ENCODE measurements around the gene SLC15A5. TPM values are rescaled to one million over a fixed set of nuclear protein-coding genes. Genes with fewer than 3 reads are reported as not detected.

Gene SLC15A5, protein sequence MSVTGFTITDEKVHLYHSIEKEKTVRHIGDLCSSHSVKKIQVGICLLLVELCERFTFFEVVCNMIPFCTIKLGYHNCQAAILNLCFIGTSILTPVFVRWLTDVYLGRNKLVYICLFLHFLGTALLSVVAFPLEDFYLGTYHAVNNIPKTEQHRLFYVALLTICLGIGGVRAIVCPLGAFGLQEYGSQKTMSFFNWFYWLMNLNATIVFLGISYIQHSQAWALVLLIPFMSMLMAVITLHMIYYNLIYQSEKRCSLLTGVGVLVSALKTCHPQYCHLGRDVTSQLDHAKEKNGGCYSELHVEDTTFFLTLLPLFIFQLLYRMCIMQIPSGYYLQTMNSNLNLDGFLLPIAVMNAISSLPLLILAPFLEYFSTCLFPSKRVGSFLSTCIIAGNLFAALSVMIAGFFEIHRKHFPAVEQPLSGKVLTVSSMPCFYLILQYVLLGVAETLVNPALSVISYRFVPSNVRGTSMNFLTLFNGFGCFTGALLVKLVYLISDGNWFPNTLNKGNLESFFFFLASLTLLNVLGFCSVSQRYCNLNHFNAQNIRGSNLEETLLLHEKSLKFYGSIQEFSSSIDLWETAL
- polyA plus RNA-seq (2012; ENCODE audit: insufficient read depth, insufficient read length, low read depth) = not detected

GRCh38 chr12:16277585-16277984, at the start of gene SLC15A5:
SLC15A5 (minus strand) TSS chr12:16277685; CDS start chr12:16277685, 0 bp downstream.
- Histone ChIP-seq H3K9me3 (no peaks in the 10 kb centered on the region), H3K36me3 (no peaks in the 10 kb centered on the region), H3K4me3 (ENCODE audit: low read depth, low read length) (no peak within 1 kb of the TSS), H3K27me3 (no peaks in the 10 kb centered on the region), H3K4me1 (no peaks in the 10 kb centered on the region)
- DNase-seq = no peak
- TF ChIP-seq CTCF (IDR thresholded peaks at IDR 0.05; ENCODE audit: low read depth, low read length) = no peak

DNA sequence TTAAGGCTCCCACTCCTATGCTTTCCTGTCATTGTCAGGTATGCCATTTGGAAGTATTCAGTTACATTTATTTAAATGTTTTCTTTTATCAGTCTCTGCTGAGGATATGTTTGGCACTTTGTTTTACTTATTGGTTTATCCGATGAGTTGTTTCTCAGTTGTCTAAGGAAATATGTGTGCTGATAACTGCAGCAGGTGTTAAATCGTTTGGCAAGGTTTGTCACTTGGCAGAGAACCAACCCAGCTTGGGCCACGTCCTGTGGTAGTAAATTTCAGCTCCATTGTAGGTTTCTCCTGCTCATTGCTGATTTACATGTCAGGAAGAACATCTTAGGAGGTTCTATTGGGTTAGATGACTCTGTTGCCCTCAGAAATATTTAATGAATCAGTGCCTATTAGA, 47.9 kb upstream of the SLC15A5 start:
- Histone ChIP-seq H3K9me3 (no peaks in the 10 kb centered on the region), H3K4me3 (ENCODE audit: low read depth, low read length) (no peak overlapping the region), H3K27me3 (no peaks in the 10 kb centered on the region), H3K36me3 (no peaks in the 10 kb centered on the region), H3K4me1 (no peaks in the 10 kb centered on the region)
- DNase-seq = no peak
- TF ChIP-seq CTCF (IDR thresholded peaks at IDR 0.05; ENCODE audit: low read depth, low read length) = no peak

GRCh38 chr12:16324772-16325171, 47.3 kb upstream of the SLC15A5 start:
- H3K9me3 ChIP-seq = no peaks in the 10 kb centered on the region
- H3K4me3 ChIP-seq (ENCODE audit: low read depth, low read length) = no peak overlapping the region
- DNase-seq = no peak
- TF ChIP-seq CTCF (IDR thresholded peaks at IDR 0.05; ENCODE audit: low read depth, low read length) = no peak
- H3K4me1 ChIP-seq = no peaks in the 10 kb centered on the region
- H3K36me3 ChIP-seq = no peaks in the 10 kb centered on the region
- H3K27me3 ChIP-seq = no peaks in the 10 kb centered on the region

DNA sequence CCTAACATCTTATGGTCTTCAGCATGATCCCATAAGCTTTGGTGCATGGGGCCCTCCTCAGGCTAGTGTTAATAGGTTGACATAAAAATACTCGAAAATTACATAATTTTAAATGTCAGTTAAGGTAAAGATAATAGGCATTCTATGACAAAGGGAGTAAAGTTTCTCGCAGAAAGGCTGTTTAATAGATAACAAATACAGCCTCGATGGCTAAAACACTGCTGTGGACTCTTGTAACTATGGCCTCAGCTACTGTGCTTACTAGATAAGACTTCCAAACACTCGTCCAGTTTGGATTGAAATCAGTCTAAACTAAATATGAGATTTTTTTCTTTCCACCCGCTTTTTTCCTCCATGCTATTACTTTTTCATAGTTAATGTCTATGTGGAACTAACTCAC, 46.8 kb upstream of the SLC15A5 start:
- no peaks in the 10 kb centered on the region for H3K9me3 ChIP-seq
- H3K27me3 ChIP-seq = no peaks in the 10 kb centered on the region
- TF ChIP-seq CTCF (IDR thresholded peaks at IDR 0.05; ENCODE audit: low read depth, low read length) = no peak
- no peaks in the 10 kb centered on the region for H3K36me3 ChIP-seq
- DNase-seq = no peak
- no peak overlapping the region for H3K4me3 ChIP-seq (ENCODE audit: low read depth, low read length)
- no peaks in the 10 kb centered on the region for H3K4me1 ChIP-seq

DNA sequence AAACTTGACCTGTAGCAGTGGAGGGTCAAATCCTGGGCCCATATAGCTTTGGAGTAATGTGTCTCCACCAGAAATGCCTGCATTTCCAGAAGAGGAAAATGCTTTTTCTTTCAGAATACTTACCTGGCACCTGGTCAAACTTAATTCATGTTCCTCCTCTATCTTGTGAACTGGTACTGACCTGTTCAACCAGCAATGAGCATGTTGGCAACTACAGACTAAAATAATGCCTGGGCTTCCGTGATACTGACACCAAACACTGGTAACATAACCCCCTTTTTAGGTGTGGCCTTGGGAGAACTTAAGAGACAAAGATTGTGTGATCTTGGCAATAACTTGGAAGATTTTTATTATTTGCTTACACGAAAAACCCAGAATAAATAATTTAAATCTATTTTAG, 46.2 kb upstream of the SLC15A5 start:
- no peak overlapping the region for H3K4me3 ChIP-seq (ENCODE audit: low read depth, low read length)
- DNase-seq = no peak
- no peaks in the 10 kb centered on the region for H3K4me1 ChIP-seq
- H3K36me3 ChIP-seq = no peaks in the 10 kb centered on the region
- TF ChIP-seq CTCF (IDR thresholded peaks at IDR 0.05; ENCODE audit: low read depth, low read length) = no peak
- no peaks in the 10 kb centered on the region for H3K9me3 ChIP-seq
- H3K27me3 ChIP-seq = no peaks in the 10 kb centered on the region

DNA sequence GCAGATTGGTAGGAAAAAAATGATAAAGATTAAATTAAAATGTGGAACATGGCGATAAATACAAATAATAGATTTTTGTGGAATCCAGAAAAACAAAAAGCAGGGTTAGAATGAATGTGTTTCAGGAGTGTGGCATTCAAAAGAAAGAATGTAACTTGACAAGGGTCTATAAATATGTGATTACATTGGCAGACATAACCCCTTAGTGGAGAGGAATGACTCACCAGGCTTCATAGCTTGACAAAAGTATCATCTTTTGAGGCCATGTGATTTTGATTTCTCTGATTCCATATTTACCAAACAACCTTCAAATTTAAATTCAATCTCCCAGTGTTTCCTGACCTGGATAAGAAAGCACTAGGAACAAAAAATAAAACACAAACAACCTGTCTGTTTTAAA, 45.5 kb upstream of the SLC15A5 start:
- no peak for DNase-seq
- no peak for TF ChIP-seq CTCF (IDR thresholded peaks at IDR 0.05; ENCODE audit: low read depth, low read length)
- Histone ChIP-seq H3K9me3 (no peaks in the 10 kb centered on the region), H3K36me3 (no peaks in the 10 kb centered on the region), H3K4me3 (ENCODE audit: low read depth, low read length) (no peak overlapping the region), H3K4me1 (no peaks in the 10 kb centered on the region), H3K27me3 (no peaks in the 10 kb centered on the region)
